HepG2 (cell line): ENCODE data around the gene COX6B1. TPM values are rescaled to one million over a fixed set of nuclear protein-coding genes. Genes with fewer than 3 reads are reported as not detected.
A peak's percentile ranks its signal among the peaks of the same experiment; 100 is the strongest.

Experiments
- ELF1 ChIP-seq: sonication (generic); formaldehyde crosslinking; IDR thresholded peaks from 2 replicates; pipeline ENCODE4 v1.4.0; 2020; ENCODE audit warnings: missing genetic modification reagents
- GABPB1 ChIP-seq: IDR thresholded peaks from 2 replicates; pipeline ENCODE4 v1.6.1; 2016; ENCODE audit warnings: mild to moderate bottlenecking, missing genetic modification reagents, moderate library complexity, missing compliant biosample characterization
- GZF1 ChIP-seq: sonication (generic); formaldehyde crosslinking; IDR thresholded peaks from 2 replicates; pipeline ENCODE4 v1.5.1; 2020; ENCODE audit warnings: mild to moderate bottlenecking, missing genetic modification reagents
- HMGXB3 ChIP-seq: sonication (generic); formaldehyde crosslinking; IDR thresholded peaks from 2 replicates; pipeline ENCODE4 v1.4.0; 2020; ENCODE audit warnings: missing genetic modification reagents, borderline replicate concordance
- HMGXB4 ChIP-seq, 2 experiments: sonication (generic) in 1 of 2; formaldehyde crosslinking in 1 of 2; IDR thresholded peaks; 2 replicates each; pipeline versions ENCODE4 v1.4.0 to v1.6.1; 2018 to 2020; ENCODE audit warnings: missing genetic modification reagents in 2 of 2, borderline replicate concordance in 1 of 2, low read depth in 1 of 2, mild to moderate bottlenecking in 1 of 2, missing biosample characterization in 1 of 2
- IRF2 ChIP-seq: IDR thresholded peaks from 2 replicates; pipeline ENCODE4 v1.6.1; 2018; ENCODE audit warnings: missing genetic modification reagents, missing compliant biosample characterization
- MIER2 ChIP-seq: IDR thresholded peaks from 2 replicates; pipeline ENCODE4 v1.6.1; 2016; ENCODE audit warnings: missing biosample characterization, missing genetic modification reagents
- MTA1 ChIP-seq: sonication (generic); formaldehyde crosslinking; IDR thresholded peaks from 2 replicates; pipeline ENCODE4 v1.4.0; 2020; ENCODE audit warnings: missing genetic modification reagents, mild to moderate bottlenecking, borderline replicate concordance
- NPAS2 ChIP-seq: sonication (generic); formaldehyde crosslinking; IDR thresholded peaks from 2 replicates; pipeline ENCODE4 v1.8.0; 2022; ENCODE audit warnings: mild to moderate bottlenecking, missing genetic modification reagents, borderline replicate concordance
- POLR2A ChIP-seq, 2 experiments: IDR thresholded peaks; 2 replicates each; pipeline ENCODE4 v1.6.1; 2011; ENCODE audit warnings: low read depth in 2 of 2, low read length in 2 of 2, mild to moderate bottlenecking in 1 of 2, moderate library complexity in 1 of 2; ENCODE audit not compliant: insufficient read depth in 1 of 2
- POLR2AphosphoS5 ChIP-seq: IDR thresholded peaks from 2 replicates; pipeline ENCODE4 v1.6.1; 2012; ENCODE audit warnings: low read depth, low read length
- PPARG ChIP-seq: conservative IDR thresholded peaks from 2 replicates; pipeline ENCODE4 v1.6.1; 2016; ENCODE audit warnings: missing biosample characterization, missing genetic modification reagents
- SMARCC2 ChIP-seq: fragments of 450-650 bp; IDR thresholded peaks from 2 replicates; pipeline ENCODE4 v1.6.1; 2017; ENCODE audit warnings: antibody characterized with exemption, mild to moderate bottlenecking
- SOX6 ChIP-seq, 2 experiments: fragments of 450-650 bp in 1 of 2; sonication (generic) in 1 of 2; formaldehyde crosslinking in 1 of 2; IDR thresholded peaks; 2 replicates each; pipeline versions ENCODE4 v1.4.0 to v1.6.1; 2017 to 2020; ENCODE audit warnings: antibody characterized with exemption in 1 of 2, mild to moderate bottlenecking in 1 of 2, missing genetic modification reagents in 1 of 2
- SP1 ChIP-seq, 2 experiments: fragments of 450-650 bp in 1 of 2; sonication (generic) in 1 of 2; formaldehyde crosslinking in 1 of 2; IDR thresholded peaks; 2 replicates each; pipeline versions ENCODE4 v1.4.0 to v1.6.1; 2016 to 2020; ENCODE audit warnings: missing genetic modification reagents in 1 of 2
- TFDP1 ChIP-seq: IDR thresholded peaks from 2 replicates; pipeline ENCODE4 v1.6.1; 2016; ENCODE audit warnings: missing compliant biosample characterization, missing genetic modification reagents, borderline replicate concordance
- XRCC5 ChIP-seq: fragments of 200-400 bp; formaldehyde crosslinking; optimal IDR thresholded peaks from 2 replicates; pipeline ENCODE3; 2017; ENCODE audit warnings: mild to moderate bottlenecking, low read length
- YY1 ChIP-seq: IDR thresholded peaks from 2 replicates; pipeline ENCODE4 v1.6.1; 2011; ENCODE audit warnings: low read length, low read depth, moderate library complexity, mild to moderate bottlenecking; ENCODE audit not compliant: insufficient read depth, insufficient replicate concordance
- ZNF552 ChIP-seq: sonication (generic); formaldehyde crosslinking; IDR thresholded peaks from 2 replicates; pipeline ENCODE4 v1.9.0; 2022; ENCODE audit warnings: missing genetic modification reagents, mild to moderate bottlenecking, borderline replicate concordance
- ZSCAN21 ChIP-seq: sonication (generic); formaldehyde crosslinking; IDR thresholded peaks from 2 replicates; pipeline ENCODE4 v1.8.0; 2022; ENCODE audit warnings: mild to moderate bottlenecking, missing genetic modification reagents, moderate library complexity, borderline replicate concordance
- ZSCAN25 ChIP-seq: sonication (generic); formaldehyde crosslinking; IDR thresholded peaks from 2 replicates; pipeline ENCODE4 v1.8.0; 2022; ENCODE audit warnings: mild to moderate bottlenecking, missing genetic modification reagents
- polyA plus RNA-seq, 8 experiments: library from polyadenylated mRNA; depleted of rRNA in 3 of 8; stranded (reverse) in 7 of 8; unstranded in 1 of 8; fragments of >200 nt; fragmentation: Illumina TruSeq in 4 of 8; extraction: Trizol in 4 of 8; gene quantifications; 2 replicates each; pipeline versions ENCODE4 v1.2.1 to v1.2.3, GENCODE V29; 2011 to 2016; ENCODE audit warnings: low read depth in 4 of 8, missing spikeins in 1 of 8, mixed read lengths in 1 of 8; ENCODE audit not compliant: insufficient read depth in 1 of 8
- total RNA-seq, 5 experiments: library from RNA; depleted of rRNA; stranded (reverse); fragments of >200 nt; fragmentation: Illumina TruSeq; extraction: Trizol; gene quantifications; 2 replicates each; pipeline ENCODE4 v1.2.3, GENCODE V29; 2016; ENCODE audit warnings: low read depth in 1 of 5

Gene COX6B1
- total and polyA plus RNA-seq, 2 of the 13 experiments (the other 11 are each of a cell fraction or from before 2014, with no cell fraction given) = 481 to 487 TPM

- TF ChIP-seq HMGXB3 (CRISPR knock-in tag) (0 out of 2 replicates have a peak, but pooled peaks have one; percentile 34), MTA1 (CRISPR knock-in tag) (0 out of 2 replicates have a peak, but pooled peaks have one; percentile 37), IRF2 (CRISPR knock-in tag) (0 out of 2 replicates have a peak, but pooled peaks have one; percentile 20), GABPB1 (CRISPR knock-in tag) (peak; percentile 92), ZSCAN25 (CRISPR knock-in tag) (0 out of 2 replicates have a peak, but pooled peaks have one; percentile 48), MIER2 (no peak), NPAS2 (CRISPR knock-in tag) (no peak), ZSCAN21 (CRISPR knock-in tag) (no peak), YY1 (no peak), ELF1 (peak; percentile 86), SP1 (IDR thresholded peaks at IDR 0.05) (no peak), SP1 (CRISPR knock-in tag; IDR thresholded peaks at IDR 0.05) (peak; percentile 92), GZF1 (CRISPR knock-in tag) (peak; percentile 39; the same call in 1 of the 2 replicates), HMGXB4 (CRISPR knock-in tag; IDR thresholded peaks at IDR 0.05; ENCODE audit: borderline replicate concordance in 1 of 2, low read depth in 1 of 2) (peak in 1 of 2 experiments; percentile 35; a peak in 1 of 4 replicates), POLR2AphosphoS5 (peak; percentile 98), ZNF552 (CRISPR knock-in tag) (no peak), SOX6 (IDR thresholded peaks at IDR 0.05) (no peak), SOX6 (CRISPR knock-in tag; IDR thresholded peaks at IDR 0.05) (0 out of 2 replicates have a peak, but pooled peaks have one; percentile 21), POLR2A (IDR thresholded peaks at IDR 0.05; ENCODE audit: insufficient read depth in 1 of 2, low read depth in 2 of 2, low read length in 2 of 2) (peak; percentile 79 to 90), SMARCC2 (no peak), TFDP1 (CRISPR knock-in tag) (0 out of 2 replicates have a peak, but pooled peaks have one; percentile 13), PPARG (CRISPR knock-in tag) (no peak), XRCC5 (peak; percentile 70)
Measured at GRCh38 chr19:35648017-35648961, at the start of gene COX6B1 (continued).
